ENCODE measurements around the gene DSCAM.

The DSCAM gene

GRCh38 chr21:40835184-40835694 lies 11.7 kb downstream of the DSCAM start:
- DNase-seq = no peak

DNA sequence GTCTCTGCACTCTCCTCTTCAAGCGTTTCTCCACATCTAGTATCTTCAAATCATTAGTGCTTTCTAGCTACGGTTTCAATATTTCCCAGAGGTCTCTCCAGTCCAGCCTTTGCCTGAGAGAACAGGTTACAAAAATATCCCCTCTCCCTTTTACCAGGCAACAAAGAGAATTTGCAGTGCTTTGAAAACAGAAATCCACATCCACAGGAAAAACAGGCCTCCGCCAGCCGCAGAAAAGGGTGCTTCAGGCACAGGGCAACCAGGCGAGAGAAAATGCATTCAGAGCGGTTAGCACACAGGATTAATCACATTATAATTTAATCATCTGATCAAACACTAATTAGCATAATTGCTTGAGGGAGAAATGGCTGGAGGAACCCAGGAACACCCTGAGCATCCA lies 13.8 kb downstream of the DSCAM start:
- no peak for DNase-seq

DNA sequence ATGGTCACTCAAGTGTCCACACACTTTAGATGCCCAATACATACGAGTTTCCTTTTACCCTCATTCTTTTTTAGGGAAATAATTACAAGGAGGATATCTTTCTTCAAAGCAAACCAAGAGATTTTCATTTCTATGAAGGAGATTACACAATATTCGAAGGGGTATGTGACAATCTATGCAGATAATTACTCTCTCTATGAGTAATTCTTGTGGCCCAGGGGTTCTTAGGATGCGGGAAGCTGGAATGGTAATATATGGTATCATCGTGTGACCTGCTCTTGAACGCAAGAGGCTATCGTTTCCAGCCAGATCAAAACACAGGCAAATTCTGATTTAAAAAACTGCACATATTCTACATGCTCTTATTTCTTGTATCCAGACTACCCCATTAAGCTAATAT lies 14.6 kb downstream of the DSCAM start:
- DNase-seq = no peak

DNA sequence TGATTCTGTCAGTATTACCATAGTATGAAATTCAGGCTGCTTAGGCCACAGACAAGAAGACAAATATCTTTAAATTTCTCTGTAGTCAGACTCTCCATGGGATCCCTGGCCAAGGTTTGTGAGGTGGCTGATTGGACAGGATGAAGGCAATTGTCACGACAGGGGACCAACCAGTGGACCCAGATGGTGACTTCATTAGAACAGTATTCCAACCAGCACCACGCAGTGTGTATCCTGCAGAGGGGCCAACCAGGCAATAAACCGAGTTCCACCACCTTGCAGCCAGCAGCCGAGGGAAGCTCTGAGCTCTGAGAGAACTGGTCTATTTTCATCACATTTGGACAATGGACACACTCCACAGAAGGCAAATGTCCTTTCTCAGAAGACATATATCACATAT lies 16.1 kb downstream of the DSCAM start:
- no peak for DNase-seq

- no peak for DNase-seq
Measured at GRCh38 chr21:40829791-40830190, 17.2 kb downstream of the DSCAM start.

DNA sequence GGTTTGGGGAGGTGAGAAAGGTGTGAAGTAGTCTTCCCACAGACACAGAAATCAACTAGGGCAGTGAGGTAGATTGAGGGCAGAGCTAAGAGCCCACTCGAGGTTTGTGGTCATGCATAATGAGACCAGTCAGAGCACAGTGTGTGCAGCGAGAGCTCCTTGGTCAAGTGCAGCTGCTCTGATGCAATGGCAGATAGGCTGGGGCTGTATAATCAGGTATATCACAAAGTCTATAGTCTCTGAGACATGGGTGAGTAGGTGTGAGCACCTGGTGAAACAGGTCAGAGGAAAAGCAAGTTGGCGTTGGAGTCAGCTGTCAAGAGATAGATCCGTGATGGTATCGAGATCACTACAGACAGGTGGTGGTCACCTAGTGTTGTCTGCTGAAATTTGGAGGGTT lies 17.6 kb downstream of the DSCAM start:
- DNase-seq = no peak

GRCh38 chr21:40827509-40827908 lies 19.4 kb downstream of the DSCAM start:
- no peak for DNase-seq

GRCh38 chr21:40819071-40819900 lies 27.7 kb downstream of the DSCAM start:
- DNase-seq = no peak

- no peak for DNase-seq
Measured at GRCh38 chr21:40813918-40814317, 33.0 kb downstream of the DSCAM start.

- no peak for DNase-seq
Measured at GRCh38 chr21:40809673-40810197, 37.2 kb downstream of the DSCAM start.

DNA sequence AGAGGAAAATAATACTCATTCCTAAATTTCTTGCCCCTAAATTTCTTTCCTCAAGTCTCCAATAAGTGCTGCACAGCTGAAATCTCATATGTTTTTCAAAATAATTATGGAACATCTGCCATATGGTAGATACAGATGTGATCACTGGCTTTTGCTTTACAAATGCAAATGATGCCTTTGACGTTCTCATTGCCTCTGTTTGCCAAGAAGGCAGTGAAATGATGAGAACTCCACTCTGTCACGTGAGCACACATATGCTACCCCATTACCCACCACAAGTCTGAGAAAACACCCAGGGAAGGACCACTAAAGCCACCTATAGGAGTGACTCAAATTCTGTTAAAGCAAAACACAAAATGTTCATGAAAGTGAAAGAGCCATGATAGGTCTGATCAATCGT lies 43.9 kb downstream of the DSCAM start:
- no peak for DNase-seq

DNA sequence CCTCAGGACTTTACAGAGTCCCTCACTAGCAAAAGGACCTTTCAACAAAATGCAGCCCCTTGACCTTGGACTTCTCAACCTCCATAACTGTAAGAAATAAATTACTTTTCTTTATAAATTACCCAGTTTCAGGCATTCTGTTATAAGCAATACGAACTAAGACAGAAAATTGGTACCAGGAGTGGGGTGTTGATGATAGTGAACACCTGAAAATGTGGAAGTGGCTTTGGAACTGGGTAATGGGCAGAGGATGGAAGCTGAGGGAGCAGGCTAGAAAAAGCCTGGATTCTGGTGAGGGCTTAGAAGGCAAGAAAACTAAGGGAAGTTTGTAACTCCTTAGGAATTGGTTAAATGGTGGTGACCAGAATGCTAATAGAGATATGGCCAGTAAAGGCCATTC lies 46.8 kb downstream of the DSCAM start:
- DNase-seq = no peak

- DNase-seq = no peak
Measured at GRCh38 chr21:40797891-40798290, 49.1 kb downstream of the DSCAM start.

- no peak for DNase-seq
Measured at GRCh38 chr21:40797410-40797809, 49.5 kb downstream of the DSCAM start.

DNA sequence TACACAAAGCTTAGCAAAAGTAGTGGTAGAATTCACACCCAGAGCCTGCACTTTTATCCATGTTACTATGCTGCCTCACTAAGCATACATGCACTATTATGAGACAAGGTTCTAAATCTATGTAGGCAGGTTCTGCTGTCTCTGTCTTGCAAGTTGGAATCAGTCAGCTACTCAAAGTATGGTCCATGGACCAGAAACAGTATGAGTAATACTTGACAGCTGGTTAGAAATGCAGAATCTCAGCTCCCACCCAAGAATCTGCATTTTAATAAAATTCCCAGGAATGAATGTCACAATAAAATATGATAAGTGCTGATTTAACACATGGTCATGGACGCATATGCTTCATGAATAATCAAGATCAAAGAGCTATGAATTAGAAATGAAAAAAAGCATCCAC lies 50.5 kb downstream of the DSCAM start:
- no peak for DNase-seq

DNA sequence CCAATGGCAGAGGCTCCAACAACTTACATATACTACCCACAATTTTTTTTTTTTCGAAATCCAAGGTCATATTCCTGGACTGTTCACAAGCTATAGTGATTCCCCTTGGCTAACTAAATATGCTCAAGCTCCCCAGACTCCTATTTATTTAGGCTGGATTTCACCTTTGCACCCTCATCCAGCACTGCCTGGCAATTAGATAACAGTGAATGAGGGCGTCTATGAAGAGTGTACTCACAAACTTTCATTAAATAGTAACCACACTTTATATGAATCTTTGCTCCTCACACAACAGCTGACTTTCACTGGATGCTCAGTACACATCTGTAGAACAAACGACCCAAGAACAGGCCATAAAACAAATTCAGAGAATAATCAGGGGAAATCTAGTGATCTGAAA lies 51.6 kb downstream of the DSCAM start:
- no peak for DNase-seq

DNA sequence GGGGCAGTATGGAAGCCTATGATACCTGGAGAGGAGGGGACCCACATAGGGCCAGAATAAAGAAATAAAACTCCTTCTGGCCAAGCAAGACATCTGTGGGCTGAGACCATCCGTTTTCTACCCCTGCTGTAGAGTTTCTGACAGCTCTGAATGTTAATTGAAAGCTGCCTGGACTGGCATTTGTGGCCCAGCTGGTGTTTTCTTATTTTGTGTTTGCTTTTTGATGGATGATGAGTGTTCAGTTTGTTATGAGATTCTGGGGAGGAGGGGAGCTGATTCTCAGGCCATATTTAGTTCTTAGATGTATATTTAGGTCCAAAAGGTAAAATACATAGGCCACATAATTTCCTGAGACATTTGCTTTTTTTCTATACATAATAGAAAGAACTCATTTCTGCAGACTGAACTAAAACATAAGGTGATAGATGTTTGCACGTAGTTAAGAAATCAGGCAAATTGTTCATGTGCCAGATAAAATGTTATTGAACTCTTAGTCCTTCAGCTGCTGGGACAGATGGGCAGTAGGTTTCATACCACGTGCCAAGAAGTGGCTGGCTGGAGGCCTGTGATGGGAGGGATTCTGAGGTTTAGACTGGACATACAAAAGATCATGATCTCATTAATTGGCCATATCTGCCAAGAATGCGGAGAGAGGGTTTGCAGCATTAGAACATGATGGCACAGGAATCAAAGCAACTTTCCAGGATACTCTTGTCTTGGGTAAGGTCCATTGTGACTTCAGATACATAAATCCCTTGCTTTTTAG lies 54.1 kb downstream of the DSCAM start:
- no peak for DNase-seq

GRCh38 chr21:40788635-40789034 lies 58.3 kb downstream of the DSCAM start:
- DNase-seq = no peak

DNA sequence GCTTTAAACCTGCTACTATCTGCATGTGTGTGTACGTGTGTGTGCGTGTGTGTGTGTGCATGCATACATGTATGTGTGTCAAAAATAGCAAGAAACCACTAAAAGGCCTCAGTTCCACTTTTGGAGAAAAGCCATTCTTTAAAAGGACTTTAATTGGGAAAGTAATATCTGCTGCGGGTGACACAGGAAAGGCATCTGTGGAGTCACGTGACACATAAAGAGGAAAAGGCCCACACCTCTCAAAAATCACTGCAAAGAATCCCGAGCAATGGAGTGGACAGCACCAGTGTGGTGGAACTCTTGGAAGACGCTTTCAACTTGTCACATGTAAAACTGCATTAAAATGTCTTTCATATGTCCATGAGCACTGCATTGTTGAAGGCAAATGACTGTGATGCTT lies 63.6 kb downstream of the DSCAM start:
- no peak for DNase-seq

- DNase-seq = no peak
Measured at GRCh38 chr21:40770435-40771055, 76.4 kb downstream of the DSCAM start.

GRCh38 chr21:40769231-40769630 lies 77.7 kb downstream of the DSCAM start:
- DNase-seq = no peak

GRCh38 chr21:40768056-40768455 lies 78.9 kb downstream of the DSCAM start:
- no peak for DNase-seq

DNA sequence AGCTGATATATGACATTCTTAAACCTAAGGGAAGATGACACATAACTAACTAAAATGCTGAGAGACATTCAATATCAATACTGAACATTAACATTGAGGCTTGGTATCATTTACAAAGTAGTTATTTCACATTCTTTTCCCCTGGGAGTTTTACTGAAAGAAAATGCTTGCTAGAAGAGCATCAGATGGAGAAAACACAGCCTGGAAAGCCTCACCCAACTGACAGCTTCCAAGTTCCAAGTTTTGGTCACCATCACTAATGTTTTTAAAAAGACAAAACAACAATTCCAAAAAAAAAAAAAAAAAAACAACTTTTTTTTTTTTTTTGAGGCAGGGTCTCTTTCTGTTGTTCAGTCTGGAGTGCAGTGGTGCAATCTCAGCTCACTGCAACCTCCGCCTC lies 80.6 kb downstream of the DSCAM start:
- DNase-seq = no peak
